ENCODE data around the gene RNU11. TPM values are rescaled to one million over a fixed set of nuclear protein-coding genes. Genes with fewer than 3 reads are reported as not detected.
"Not testable (repeated sequence)": the region's sequence is repeated elsewhere in the genome, so short reads cannot be mapped to it uniquely, and the experiment has no call there.

RNU11 gene
- total RNA-seq, 2 donors from 2014 or later: not detected

DNA sequence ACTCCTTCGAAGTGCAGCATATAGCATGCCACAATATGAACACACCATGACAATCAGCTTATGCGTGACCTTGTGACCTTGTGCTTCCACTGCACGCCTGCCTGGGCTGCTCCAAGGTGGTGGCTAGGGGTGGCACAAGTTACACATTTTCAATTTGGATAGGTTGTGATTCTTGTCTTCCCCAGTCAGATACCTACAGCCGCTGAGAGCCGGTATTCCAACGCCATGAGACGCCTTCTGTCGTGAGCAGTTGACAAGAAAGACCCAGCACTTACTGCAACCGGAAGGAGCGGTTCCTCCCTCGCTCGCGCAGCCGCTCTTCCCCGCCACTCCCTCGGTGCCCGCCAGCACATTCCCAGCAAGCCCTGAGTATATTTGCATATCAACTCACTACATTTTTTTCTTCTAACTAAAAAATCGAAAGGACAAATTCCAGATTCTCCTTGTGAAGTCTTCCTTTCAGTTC lies 359 bp upstream of the RNU11 start:
- DNase-seq (ENCODE audit: low spot score): peak; percentile 90
- H3K27ac ChIP-seq: peak overlapping the region; percentile 85 to 90

DNA sequence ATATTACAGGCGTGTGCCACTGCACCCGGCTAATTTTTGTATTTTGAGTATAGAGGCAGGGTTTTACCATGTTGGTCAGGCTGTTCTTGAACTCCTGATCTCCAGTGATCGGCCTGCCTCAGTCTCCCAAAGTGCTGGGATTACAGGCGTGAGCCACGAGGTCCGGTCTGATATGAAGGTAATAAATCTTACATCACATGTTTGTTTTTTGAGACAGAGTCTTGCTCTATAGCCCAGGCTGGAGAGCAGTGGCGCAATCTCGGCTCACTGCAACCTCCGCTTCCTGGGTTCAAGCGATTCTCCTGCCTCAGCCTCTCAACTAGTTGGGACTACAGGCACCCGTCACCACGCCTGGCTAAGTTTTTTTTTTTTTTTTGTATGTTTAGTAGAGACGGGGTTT lies 4.7 kb downstream of the RNU11 start:
- H3K9me3 ChIP-seq; H3K4me1 ChIP-seq (replicated peaks); H3K36me3 ChIP-seq; intact Hi-C loops (cut with DNase I); H3K27me3 ChIP-seq (replicated peaks; ENCODE audit: insufficient read depth); DNase-seq (ENCODE audit: low spot score); H3K4me3 ChIP-seq; H3K27ac ChIP-seq: not testable (repeated sequence)
- WGBS: 84% methylated on average over 13 of the region's 13 CpGs

More for the DNA sequence above, 359 bp upstream of the RNU11 start:
- Histone ChIP-seq H3K36me3 (no peaks in the 10 kb centered on the region), H3K4me3 (peak overlapping the region; percentile 28 to 36), H3K9me3 (no peaks in the 10 kb centered on the region), H3K27me3 (replicated peaks; ENCODE audit: insufficient read depth) (no peaks in the 10 kb centered on the region), H3K4me1 (replicated peaks) (no peaks in the 10 kb centered on the region)
- 3% methylated on average over 18 of the region's 18 CpGs for WGBS
- intact Hi-C loops (cut with DNase I): loop anchor here (10.0 kb wide), 1 partner anchor 63 kb away; no protein-coding TSS in a partner anchor
- TF ChIP-seq POLR2A (IDR thresholded peaks at IDR 0.05) (no peak), POLR2AphosphoS5 (IDR thresholded peaks at IDR 0.05) (no peak)
- TF ChIP-seq, protein P1, sequence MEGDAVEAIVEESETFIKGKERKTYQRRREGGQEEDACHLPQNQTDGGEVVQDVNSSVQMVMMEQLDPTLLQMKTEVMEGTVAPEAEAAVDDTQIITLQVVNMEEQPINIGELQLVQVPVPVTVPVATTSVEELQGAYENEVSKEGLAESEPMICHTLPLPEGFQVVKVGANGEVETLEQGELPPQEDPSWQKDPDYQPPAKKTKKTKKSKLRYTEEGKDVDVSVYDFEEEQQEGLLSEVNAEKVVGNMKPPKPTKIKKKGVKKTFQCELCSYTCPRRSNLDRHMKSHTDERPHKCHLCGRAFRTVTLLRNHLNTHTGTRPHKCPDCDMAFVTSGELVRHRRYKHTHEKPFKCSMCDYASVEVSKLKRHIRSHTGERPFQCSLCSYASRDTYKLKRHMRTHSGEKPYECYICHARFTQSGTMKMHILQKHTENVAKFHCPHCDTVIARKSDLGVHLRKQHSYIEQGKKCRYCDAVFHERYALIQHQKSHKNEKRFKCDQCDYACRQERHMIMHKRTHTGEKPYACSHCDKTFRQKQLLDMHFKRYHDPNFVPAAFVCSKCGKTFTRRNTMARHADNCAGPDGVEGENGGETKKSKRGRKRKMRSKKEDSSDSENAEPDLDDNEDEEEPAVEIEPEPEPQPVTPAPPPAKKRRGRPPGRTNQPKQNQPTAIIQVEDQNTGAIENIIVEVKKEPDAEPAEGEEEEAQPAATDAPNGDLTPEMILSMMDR (IDR thresholded peaks at IDR 0.05): no peak

DNA sequence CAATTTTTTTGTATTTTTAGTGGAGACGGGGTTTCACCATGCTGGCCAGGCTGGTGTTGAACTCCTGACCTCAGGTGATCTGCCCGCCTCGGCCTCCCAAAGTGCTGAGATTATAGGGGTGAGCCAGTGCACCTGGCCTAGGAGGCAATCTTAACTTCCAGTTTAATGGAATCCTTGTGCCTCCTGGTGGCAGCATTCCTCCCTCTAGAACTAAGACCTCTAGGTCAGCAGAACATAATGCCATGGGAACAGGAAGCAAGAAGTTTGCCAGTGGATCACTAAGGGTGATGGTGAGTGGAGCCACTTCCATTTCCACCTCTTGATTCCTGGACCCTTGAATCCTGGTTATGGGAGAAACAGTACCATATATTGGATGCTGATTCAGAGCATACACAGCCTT lies 5.5 kb downstream of the RNU11 start:
- H3K4me1 ChIP-seq (replicated peaks); H3K4me3 ChIP-seq; H3K27ac ChIP-seq; DNase-seq (ENCODE audit: low spot score); H3K9me3 ChIP-seq; intact Hi-C loops (cut with DNase I); H3K27me3 ChIP-seq (replicated peaks; ENCODE audit: insufficient read depth); H3K36me3 ChIP-seq: not testable (repeated sequence)
- WGBS: 72% methylated on average over 3 of the region's 3 CpGs
- TF ChIP-seq, protein P1 (IDR thresholded peaks at IDR 0.05): peak in 2 of 4 experiments; percentile 8 to 24

DNA sequence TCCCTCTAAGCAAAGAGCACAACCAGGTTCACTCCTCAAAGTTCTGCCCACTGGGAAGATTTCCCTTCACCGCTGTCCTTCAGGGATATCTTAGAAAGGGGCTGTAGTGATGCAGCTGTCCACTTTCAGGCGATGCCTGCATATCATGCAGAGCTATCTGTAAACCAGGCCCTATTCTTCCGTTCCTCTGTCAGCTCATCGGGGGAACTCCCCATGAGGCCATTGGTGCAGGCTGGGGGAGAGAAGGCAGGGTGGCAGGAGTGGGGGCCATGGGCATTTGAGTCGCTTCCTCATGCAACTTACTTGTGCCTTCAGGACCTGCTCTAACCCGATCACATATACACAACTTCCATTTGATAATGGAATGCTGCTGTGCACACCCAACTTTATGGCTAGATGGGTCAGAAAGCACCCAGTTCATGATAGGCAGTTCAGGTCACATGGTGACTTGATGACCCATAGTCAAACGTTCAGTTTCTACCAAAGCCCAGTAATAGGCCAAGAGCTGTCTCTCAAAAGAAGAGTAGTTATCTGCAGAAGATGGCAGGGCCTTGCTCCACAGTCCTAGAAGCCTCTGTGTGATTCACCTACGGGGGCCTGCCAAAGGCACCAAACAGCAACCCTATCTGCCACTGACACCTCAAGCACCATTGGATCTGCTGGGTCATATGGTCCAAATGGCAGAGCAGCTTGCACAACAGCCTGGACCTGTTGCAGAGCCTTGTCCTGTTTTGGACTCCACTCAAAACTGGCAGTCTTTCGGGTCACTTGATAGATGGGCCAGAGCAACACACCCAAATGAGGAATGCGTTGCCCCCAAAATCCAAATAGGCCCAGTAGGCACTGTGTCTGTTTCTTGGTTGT lies 7.3 kb downstream of the RNU11 start:
- H3K27me3 ChIP-seq (replicated peaks; ENCODE audit: insufficient read depth); DNase-seq (ENCODE audit: low spot score); H3K4me3 ChIP-seq; H3K9me3 ChIP-seq; H3K36me3 ChIP-seq; H3K27ac ChIP-seq; H3K4me1 ChIP-seq (replicated peaks); intact Hi-C loops (cut with DNase I): not testable (repeated sequence)
- WGBS: 83% methylated on average over 10 of the region's 10 CpGs

DNA sequence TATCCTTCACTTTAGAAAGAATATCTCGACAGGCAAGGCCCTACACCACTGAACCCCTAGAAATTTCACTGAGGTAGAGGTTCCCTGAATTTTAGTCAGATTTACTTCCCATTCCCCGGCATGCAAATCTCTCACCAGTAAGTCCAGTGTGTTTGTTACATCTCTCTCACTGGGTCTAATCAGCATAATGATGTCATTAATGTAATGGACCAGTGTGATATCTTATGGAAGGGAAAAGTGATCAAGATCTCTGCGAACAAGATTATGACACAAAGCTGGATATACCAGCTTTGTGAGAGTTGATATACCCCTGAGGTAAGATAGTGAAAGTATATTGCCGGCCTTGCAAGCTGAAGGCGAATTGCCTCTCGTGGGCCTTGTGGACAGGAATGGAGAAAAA lies 7.9 kb downstream of the RNU11 start:
- intact Hi-C loops (cut with DNase I): no loop called here
- TF ChIP-seq, protein P1 (IDR thresholded peaks at IDR 0.05): no peak
- no peak for TF ChIP-seq POLR2A (IDR thresholded peaks at IDR 0.05)
- TF ChIP-seq POLR2AphosphoS5 (IDR thresholded peaks at IDR 0.05): no peak
- no peaks in the 10 kb centered on the region for H3K9me3 ChIP-seq
- no peaks in the 10 kb centered on the region for H3K36me3 ChIP-seq
- 90% methylated on average over 6 of the region's 6 CpGs for WGBS
- H3K4me3 ChIP-seq: no peak overlapping the region
- H3K4me1 ChIP-seq (replicated peaks): no peaks in the 10 kb centered on the region
- no peaks in the 10 kb centered on the region for H3K27me3 ChIP-seq (replicated peaks; ENCODE audit: insufficient read depth)
- no peak for DNase-seq (ENCODE audit: low spot score)
- H3K27ac ChIP-seq: no peak overlapping the region

Measured in prostate gland (tissue), 2 donors.